Retina (tissue), 1 donor: Measurements from ENCODE around the gene WDR55.
"Not testable (repeated sequence)": the region's sequence is repeated elsewhere in the genome, so short reads cannot be mapped to it uniquely, and the experiment has no call there.

Experiments used
- DNase-seq: peaks from one replicate; pipeline ENCODE4 v3.0.0-alpha.2; 2016

Gene WDR55

DNA sequence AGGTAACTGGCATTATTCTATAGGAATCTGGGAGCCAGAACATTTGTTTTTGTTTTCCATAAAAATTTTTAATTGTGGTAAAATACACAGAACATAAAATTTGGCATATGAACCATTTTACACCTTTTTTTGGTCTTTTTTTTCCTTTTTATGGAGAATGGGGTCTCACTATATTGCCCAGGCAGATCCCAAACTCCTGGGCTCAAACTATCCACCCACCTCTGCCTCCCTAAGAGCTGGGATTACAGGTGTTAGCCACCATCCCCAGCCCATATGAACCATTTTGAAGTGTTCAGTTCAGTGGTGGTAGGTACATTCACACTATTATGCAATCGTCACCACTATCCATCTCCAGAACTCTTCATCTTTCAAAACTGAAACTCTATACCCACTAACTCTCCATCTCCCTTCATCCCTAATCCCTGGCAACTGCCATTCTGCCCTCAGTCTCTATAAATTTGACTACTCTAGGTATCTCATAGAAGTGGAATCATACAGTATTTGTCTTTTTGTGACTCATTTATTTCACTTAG is 48.9 kb downstream of the WDR55 start:
- DNase-seq, result no peak

DNA sequence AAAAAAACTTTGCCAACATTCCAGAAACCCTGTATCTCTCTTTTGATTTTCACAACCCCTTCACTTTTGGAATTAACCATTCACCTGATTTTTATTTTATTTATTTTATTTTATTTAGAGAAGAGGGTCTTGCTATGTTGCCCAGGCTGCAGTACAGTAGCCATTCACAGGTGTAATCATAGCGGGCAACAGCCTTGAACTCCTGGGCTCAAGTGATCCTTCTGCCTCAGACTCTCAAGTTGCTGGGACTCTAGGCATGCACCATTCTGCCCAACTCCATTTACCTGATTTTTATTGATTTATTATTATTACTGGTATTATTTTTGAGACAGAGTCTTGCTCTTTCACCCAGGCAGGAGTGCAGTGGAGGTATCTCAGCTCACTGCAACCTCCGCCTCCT is 51.5 kb downstream of the WDR55 start:
- not testable (repeated sequence) for DNase-seq

DNA sequence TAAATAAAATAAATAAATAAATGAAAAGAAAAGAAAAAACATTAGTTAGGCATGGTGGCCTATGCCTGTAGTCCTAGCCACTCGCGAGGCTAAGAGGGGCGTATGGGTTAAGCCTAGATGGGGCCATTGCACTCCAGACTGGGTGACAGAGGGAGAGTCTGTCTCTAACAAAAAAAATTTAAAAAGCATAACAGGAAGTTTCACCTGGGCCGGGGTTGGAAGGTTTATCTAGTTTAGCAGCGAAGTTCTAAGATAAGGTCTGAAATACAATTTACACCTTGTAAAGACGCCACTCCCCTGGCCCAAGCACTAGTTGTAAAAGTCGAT is 53.5 kb downstream of the WDR55 start:
- DNase-seq, result no peak

DNA sequence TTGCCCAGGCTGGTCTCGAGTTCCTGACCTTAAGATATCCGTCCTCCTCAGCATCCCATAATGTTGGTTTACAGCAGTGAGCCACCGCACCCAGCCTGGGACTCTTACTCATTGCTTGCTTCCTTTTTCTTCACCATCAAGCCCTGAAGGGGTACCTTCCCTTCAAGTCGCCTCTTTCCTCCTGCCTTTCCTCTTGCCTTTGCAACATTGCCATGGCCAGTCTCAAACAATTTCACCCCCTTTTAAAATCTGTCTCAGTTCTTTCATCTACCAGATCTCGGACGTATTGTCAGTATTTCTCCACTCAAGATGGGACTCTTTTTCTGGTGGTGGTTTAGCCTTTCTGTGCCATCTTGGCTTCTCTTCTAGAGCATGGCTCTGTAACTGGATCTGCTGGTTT is 56.0 kb downstream of the WDR55 start:
- DNase-seq, result not testable (repeated sequence)

DNA sequence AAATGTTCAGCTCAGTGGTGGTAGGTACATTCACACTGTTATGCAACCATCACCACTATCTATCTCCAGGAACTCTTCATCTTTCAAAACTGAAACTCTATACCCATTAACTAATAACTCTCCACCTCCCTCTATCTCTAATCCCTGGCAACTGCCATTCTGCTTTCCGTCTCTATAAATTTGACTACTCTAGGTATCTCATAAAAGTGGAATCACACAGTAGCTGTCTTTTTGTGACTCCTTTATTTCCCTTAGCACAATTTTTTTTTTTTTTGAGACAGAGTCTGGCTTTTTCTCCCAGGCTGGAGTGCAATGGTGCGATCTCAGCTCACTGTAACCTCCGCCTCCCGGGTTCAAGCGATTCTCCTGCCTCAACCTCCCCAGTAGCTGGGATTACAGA is 56.7 kb downstream of the WDR55 start:
- not testable (repeated sequence) for DNase-seq
